OCI-LY7 (cell line): Measurements from ENCODE around the gene SEC22C.

Experiments
- CTCF ChIP-seq: fragments of 200-600 bp; sonication (generic); conservative IDR thresholded peaks from 2 replicates; pipeline ENCODE4 v1.5.1; 2014; ENCODE audit warnings: mild to moderate bottlenecking, antibody characterized with exemption, low read length, moderate library complexity, mixed read lengths
- EZH2phosphoT487 ChIP-seq: fragments of 200-600 bp; sonication (generic); IDR thresholded peaks from 2 replicates; pipeline ENCODE4 v1.6.1; 2018; ENCODE audit warnings: low read depth, borderline replicate concordance, mild to moderate bottlenecking, mixed run types, antibody characterized with exemption, low read length, moderate library complexity, mixed read lengths

GRCh38 chr3:42600958-42601675 is 19.4 kb upstream of the SEC22C start:
- TF ChIP-seq CTCF (no peak), EZH2phosphoT487 (no peak)
